Endothelial cell (in vitro differentiated cells): ENCODE measurements around the gene SMG1. TPM values are rescaled to one million over a fixed set of nuclear protein-coding genes. Genes with fewer than 3 reads are reported as not detected.
A peak's percentile ranks its signal among the peaks of the same experiment; 100 is the strongest.

Source experiments
- DNase-seq: peaks from one replicate; pipeline ENCODE4 v3.0.0; 2021; ENCODE audit warnings: low spot score
- H3K27ac Mint-ChIP-seq: one replicate; pipeline ENCODE4 v1.8.0; 2021; ENCODE audit warnings: mixed read lengths, inconsistent platforms; ENCODE audit not compliant: unreplicated experiment
- H3K27me3 Mint-ChIP-seq: one replicate; pipeline ENCODE4 v1.8.0; 2021; ENCODE audit warnings: mild to moderate bottlenecking, moderate library complexity, mixed read lengths, inconsistent platforms; ENCODE audit not compliant: unreplicated experiment
- H3K36me3 Mint-ChIP-seq: one replicate; pipeline ENCODE4 v1.8.0; 2021; ENCODE audit warnings: mild to moderate bottlenecking, low read depth, mixed read lengths, inconsistent platforms; ENCODE audit not compliant: unreplicated experiment
- H3K4me1 Mint-ChIP-seq: one replicate; pipeline ENCODE4 v1.8.0; 2021; ENCODE audit warnings: mild to moderate bottlenecking, mixed read lengths, inconsistent platforms; ENCODE audit not compliant: unreplicated experiment
- H3K4me3 Mint-ChIP-seq: one replicate; pipeline ENCODE4 v1.8.0; 2021; ENCODE audit warnings: mild to moderate bottlenecking, mixed read lengths, inconsistent platforms; ENCODE audit not compliant: unreplicated experiment
- H3K9me3 Mint-ChIP-seq: one replicate; pipeline ENCODE4 v1.8.0; 2021; ENCODE audit warnings: mixed read lengths, inconsistent platforms; ENCODE audit not compliant: unreplicated experiment
- CTCF ChIP-seq: fragments of 200-600 bp; sonication (generic); IDR thresholded peaks from one replicate; pipeline ENCODE4 v1.5.0; 2021; ENCODE audit warnings: antibody characterized with exemption; ENCODE audit not compliant: unreplicated experiment
- total RNA-seq: library from RNA; stranded (reverse); fragmentation: NEBNext Ultra II Directional; extraction: Animal tissue kit (Norgen Biotek cat#: 25700); gene quantifications from one replicate; pipeline ENCODE4 v1.2.1, GENCODE V29; 2021; ENCODE audit not compliant: unreplicated experiment

The SMG1 gene
- total RNA-seq, 1 donor from 2014 or later = 70.1 TPM

GRCh38 chr16:18800293-18800692 is 125.9 kb downstream of the SMG1 start:
- Mint-ChIP-seq H3K4me1 (peaks cover 19% of the 10 kb centered on the region), H3K27me3 (peaks cover 5% of the 10 kb centered on the region), H3K27ac (peak overlapping the region; percentile 91), H3K9me3 (no peaks in the 10 kb centered on the region), H3K36me3 (peaks cover 12% of the 10 kb centered on the region), H3K4me3 (peak overlapping the region; percentile 97)
- no peak for TF ChIP-seq CTCF
- no peak for DNase-seq

- no peak for DNase-seq
- Mint-ChIP-seq H3K9me3 (no peaks in the 10 kb centered on the region), H3K27ac (no peak overlapping the region), H3K27me3 (peaks cover 5% of the 10 kb centered on the region), H3K36me3 (peaks cover 12% of the 10 kb centered on the region), H3K4me1 (peaks cover 19% of the 10 kb centered on the region), H3K4me3 (peak overlapping the region; percentile 97)
- TF ChIP-seq CTCF = no peak
Measured at GRCh38 chr16:18799500-18799899, 126.7 kb downstream of the SMG1 start.

- peaks cover 5% of the 10 kb centered on the region for H3K27me3 Mint-ChIP-seq
- no peak for TF ChIP-seq CTCF
- no peak overlapping the region for H3K27ac Mint-ChIP-seq
Measured at GRCh38 chr16:18797746-18798145, 128.5 kb downstream of the SMG1 start.

GRCh38 chr16:18796377-18796776 is 129.8 kb downstream of the SMG1 start:
- Mint-ChIP-seq H3K27ac (no peak overlapping the region), H3K27me3 (peaks cover 5% of the 10 kb centered on the region), H3K4me1 (peaks cover 15% of the 10 kb centered on the region), H3K36me3 (peaks cover 21% of the 10 kb centered on the region), H3K9me3 (no peaks in the 10 kb centered on the region), H3K4me3 (no peak overlapping the region)
- no peak for TF ChIP-seq CTCF
- no peak for DNase-seq

More at GRCh38 chr16:18797746-18798145, 128.5 kb downstream of the SMG1 start:
- Mint-ChIP-seq H3K36me3 (peaks cover 21% of the 10 kb centered on the region), H3K4me1 (peaks cover 19% of the 10 kb centered on the region), H3K9me3 (no peaks in the 10 kb centered on the region), H3K4me3 (no peak overlapping the region)
- no peak for DNase-seq

GRCh38 chr16:18792836-18793433 is 133.3 kb downstream of the SMG1 start:
- Mint-ChIP-seq H3K9me3 (no peaks in the 10 kb centered on the region), H3K4me3 (no peak overlapping the region), H3K27me3 (no peaks in the 10 kb centered on the region), H3K27ac (no peak overlapping the region), H3K4me1 (peaks cover 20% of the 10 kb centered on the region), H3K36me3 (peaks cover 38% of the 10 kb centered on the region)
- no peak for TF ChIP-seq CTCF
- no peak for DNase-seq
